ENCODE results near the gene NFASC.

Gene NFASC

DNA sequence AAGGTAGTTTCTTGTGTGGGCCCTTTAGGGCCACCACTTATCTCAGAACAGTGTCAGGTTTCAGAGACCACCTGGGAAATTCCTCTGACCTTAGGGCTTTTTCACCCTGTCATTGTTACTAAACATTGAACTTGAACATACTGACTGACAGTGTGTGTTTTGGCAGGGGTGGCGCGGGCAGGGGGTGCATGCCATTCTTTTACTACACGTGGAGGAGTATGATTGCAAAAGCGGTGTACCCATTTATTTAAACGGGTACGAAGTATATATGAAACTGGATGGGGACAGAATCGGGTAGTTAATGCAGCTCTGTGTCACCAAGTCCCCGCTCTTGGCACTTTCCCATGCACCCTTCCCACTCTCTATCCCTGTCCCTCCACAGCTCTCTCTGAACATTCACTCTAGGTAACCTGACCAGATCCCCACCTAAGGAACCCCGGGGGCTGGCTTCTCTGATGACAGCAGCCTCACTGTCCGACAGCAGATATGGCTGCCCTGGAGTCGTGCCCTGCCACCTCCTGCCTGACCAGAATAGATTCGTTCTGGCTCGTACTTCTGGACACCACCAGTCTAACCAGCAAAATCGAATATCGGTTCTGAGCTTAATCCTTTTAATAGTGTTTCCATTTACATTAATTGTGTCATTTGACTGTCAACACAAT, 51.3 kb downstream of the NFASC start:
- no peaks in the 10 kb centered on the region for H3K27me3 ChIP-seq (ENCODE audit: control insufficient read depth in 2 of 2, insufficient read depth in 2 of 2, low read length in 2 of 2)
- no peaks in the 10 kb centered on the region for H3K36me3 ChIP-seq (ENCODE audit: control insufficient read depth in 2 of 2, insufficient read depth in 2 of 2, low read length in 2 of 2)
- H3K4me3 ChIP-seq (ENCODE audit: low read length in 2 of 2): no peak overlapping the region
- H3K9ac ChIP-seq (ENCODE audit: low read depth in 1 of 2, low read length in 2 of 2): no peak overlapping the region
- H3K27ac ChIP-seq (ENCODE audit: low read depth in 2 of 2, low read length in 2 of 2): no peak overlapping the region
- peaks cover 0 to 7% of the 10 kb centered on the region in 2 donors for H3K4me1 ChIP-seq (ENCODE audit: control insufficient read depth in 2 of 2, insufficient read depth in 2 of 2, low read length in 2 of 2)
- H3K9me3 ChIP-seq (ENCODE audit: control insufficient read depth in 2 of 2, low read length in 2 of 2): peaks cover 0 to 3% of the 10 kb centered on the region in 2 donors

DNA sequence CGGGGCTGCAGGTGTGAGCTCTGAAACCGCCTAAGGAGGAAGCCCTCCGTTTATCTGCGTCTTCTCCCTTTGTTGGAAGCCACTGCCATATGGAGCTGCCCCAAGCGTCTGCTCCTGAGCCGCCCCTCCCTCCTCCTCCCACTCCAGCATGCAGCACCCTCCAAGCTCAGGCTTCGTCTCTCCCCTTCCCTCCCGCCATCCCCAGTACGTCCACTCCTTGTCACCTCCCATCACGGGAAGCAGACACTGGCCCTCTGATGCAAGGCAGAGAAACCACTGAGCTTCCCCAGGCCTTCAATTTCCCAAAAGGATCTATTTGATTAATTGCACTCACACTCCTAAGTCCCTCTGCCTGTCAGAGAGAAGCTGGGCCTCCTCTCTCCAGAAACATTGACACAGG, 52.5 kb downstream of the NFASC start:
- H3K36me3 ChIP-seq (ENCODE audit: control insufficient read depth in 2 of 2, insufficient read depth in 2 of 2, low read length in 2 of 2): no peaks in the 10 kb centered on the region
- no peak overlapping the region for H3K9ac ChIP-seq (ENCODE audit: low read depth in 1 of 2, low read length in 2 of 2)
- no peak overlapping the region for H3K27ac ChIP-seq (ENCODE audit: low read depth in 2 of 2, low read length in 2 of 2)
- H3K9me3 ChIP-seq (ENCODE audit: control insufficient read depth in 2 of 2, low read length in 2 of 2): no peaks in the 10 kb centered on the region
- H3K4me1 ChIP-seq (ENCODE audit: control insufficient read depth in 2 of 2, insufficient read depth in 2 of 2, low read length in 2 of 2): peaks cover 0 to 11% of the 10 kb centered on the region in 2 donors
- H3K27me3 ChIP-seq (ENCODE audit: control insufficient read depth in 2 of 2, insufficient read depth in 2 of 2, low read length in 2 of 2): no peaks in the 10 kb centered on the region
- no peak overlapping the region for H3K4me3 ChIP-seq (ENCODE audit: low read length in 2 of 2)

DNA sequence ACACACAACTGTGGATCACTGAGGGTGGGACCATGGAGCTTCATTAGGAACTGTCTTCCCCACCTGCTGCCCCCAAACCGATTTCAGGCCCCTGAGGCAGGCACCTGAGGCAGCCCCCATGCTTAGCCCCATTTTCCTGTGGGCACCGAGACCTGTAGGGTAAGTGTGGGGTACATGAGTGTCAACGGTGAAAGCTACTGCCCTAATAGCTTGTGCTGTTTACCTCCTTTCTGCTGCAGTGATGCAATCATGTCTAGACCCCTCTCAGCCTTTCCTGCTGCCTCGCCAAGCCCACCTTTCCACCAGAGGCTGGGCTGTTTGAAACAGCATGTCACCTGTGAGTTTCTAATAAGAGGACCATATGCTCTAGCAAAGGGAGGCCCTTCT, 53.0 kb downstream of the NFASC start:
- Histone ChIP-seq H3K27me3 (ENCODE audit: control insufficient read depth in 2 of 2, insufficient read depth in 2 of 2, low read length in 2 of 2) (no peaks in the 10 kb centered on the region), H3K9ac (ENCODE audit: low read depth in 1 of 2, low read length in 2 of 2) (no peak overlapping the region), H3K9me3 (ENCODE audit: control insufficient read depth in 2 of 2, low read length in 2 of 2) (no peaks in the 10 kb centered on the region), H3K4me1 (ENCODE audit: control insufficient read depth in 2 of 2, insufficient read depth in 2 of 2, low read length in 2 of 2) (peaks cover 0 to 11% of the 10 kb centered on the region in 2 donors), H3K36me3 (ENCODE audit: control insufficient read depth in 2 of 2, insufficient read depth in 2 of 2, low read length in 2 of 2) (no peaks in the 10 kb centered on the region), H3K27ac (ENCODE audit: low read depth in 2 of 2, low read length in 2 of 2) (no peak overlapping the region), H3K4me3 (ENCODE audit: low read length in 2 of 2) (no peak overlapping the region)

DNA sequence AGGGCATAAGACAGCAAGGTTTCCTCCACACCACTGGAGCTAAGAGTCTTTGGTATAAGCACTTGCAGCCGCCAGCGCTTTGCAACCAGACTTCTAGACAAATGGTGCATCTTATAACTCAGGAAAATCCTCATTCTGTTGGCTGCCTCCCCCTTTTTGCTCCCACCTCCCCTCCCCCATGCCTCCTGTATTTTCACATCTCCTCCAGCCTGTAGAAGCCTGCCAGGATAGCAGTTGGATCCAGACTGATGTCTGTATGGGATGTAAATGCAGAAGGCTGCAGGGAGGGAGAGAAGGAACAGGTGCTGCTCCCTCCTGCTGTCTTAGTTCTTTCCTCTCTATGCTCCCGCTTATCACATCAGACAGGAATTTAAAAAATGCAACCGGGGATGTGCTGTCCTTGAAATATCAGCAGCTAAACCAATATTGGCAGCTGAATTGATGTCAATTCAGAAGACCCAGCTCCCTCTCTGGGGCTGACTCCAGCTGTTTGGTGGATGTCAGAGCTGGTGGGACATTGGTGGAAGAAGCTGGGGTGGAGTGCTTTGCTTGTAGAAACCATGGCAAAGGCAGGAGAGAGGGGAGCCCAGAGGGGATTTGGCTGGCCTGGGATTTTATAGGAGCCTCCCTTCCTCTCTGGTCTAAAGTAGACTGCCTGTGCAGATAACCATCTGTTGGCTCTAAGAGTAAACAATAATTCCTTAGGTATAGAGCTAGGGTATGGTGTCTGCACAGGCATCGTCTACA, 53.5 kb downstream of the NFASC start:
- no peaks in the 10 kb centered on the region for H3K36me3 ChIP-seq (ENCODE audit: control insufficient read depth in 2 of 2, insufficient read depth in 2 of 2, low read length in 2 of 2)
- H3K4me3 ChIP-seq (ENCODE audit: low read length in 2 of 2): no peak overlapping the region
- H3K27me3 ChIP-seq (ENCODE audit: control insufficient read depth in 2 of 2, insufficient read depth in 2 of 2, low read length in 2 of 2): no peaks in the 10 kb centered on the region
- no peaks in the 10 kb centered on the region for H3K9me3 ChIP-seq (ENCODE audit: control insufficient read depth in 2 of 2, low read length in 2 of 2)
- H3K9ac ChIP-seq (ENCODE audit: low read depth in 1 of 2, low read length in 2 of 2): no peak overlapping the region
- H3K27ac ChIP-seq (ENCODE audit: low read depth in 2 of 2, low read length in 2 of 2): no peak overlapping the region
- peaks cover 0 to 11% of the 10 kb centered on the region in 2 donors for H3K4me1 ChIP-seq (ENCODE audit: control insufficient read depth in 2 of 2, insufficient read depth in 2 of 2, low read length in 2 of 2)

GRCh38 chr1:204925701-204926100, 55.0 kb downstream of the NFASC start:
- no peaks in the 10 kb centered on the region for H3K27me3 ChIP-seq (ENCODE audit: control insufficient read depth in 2 of 2, insufficient read depth in 2 of 2, low read length in 2 of 2)
- no peaks in the 10 kb centered on the region for H3K36me3 ChIP-seq (ENCODE audit: control insufficient read depth in 2 of 2, insufficient read depth in 2 of 2, low read length in 2 of 2)
- peaks cover 0 to 6% of the 10 kb centered on the region in 2 donors for H3K4me1 ChIP-seq (ENCODE audit: control insufficient read depth in 2 of 2, insufficient read depth in 2 of 2, low read length in 2 of 2)

GRCh38 chr1:204927673-204928641, 57.3 kb downstream of the NFASC start:
- no peaks in the 10 kb centered on the region for H3K9me3 ChIP-seq (ENCODE audit: control insufficient read depth in 2 of 2, low read length in 2 of 2)

More at GRCh38 chr1:204925701-204926100, 55.0 kb downstream of the NFASC start:
- Histone ChIP-seq H3K9ac (ENCODE audit: low read depth in 1 of 2, low read length in 2 of 2) (no peak overlapping the region), H3K27ac (ENCODE audit: low read depth in 2 of 2, low read length in 2 of 2) (no peak overlapping the region), H3K4me3 (ENCODE audit: low read length in 2 of 2) (no peak overlapping the region), H3K9me3 (ENCODE audit: control insufficient read depth in 2 of 2, low read length in 2 of 2) (no peaks in the 10 kb centered on the region)

DNA sequence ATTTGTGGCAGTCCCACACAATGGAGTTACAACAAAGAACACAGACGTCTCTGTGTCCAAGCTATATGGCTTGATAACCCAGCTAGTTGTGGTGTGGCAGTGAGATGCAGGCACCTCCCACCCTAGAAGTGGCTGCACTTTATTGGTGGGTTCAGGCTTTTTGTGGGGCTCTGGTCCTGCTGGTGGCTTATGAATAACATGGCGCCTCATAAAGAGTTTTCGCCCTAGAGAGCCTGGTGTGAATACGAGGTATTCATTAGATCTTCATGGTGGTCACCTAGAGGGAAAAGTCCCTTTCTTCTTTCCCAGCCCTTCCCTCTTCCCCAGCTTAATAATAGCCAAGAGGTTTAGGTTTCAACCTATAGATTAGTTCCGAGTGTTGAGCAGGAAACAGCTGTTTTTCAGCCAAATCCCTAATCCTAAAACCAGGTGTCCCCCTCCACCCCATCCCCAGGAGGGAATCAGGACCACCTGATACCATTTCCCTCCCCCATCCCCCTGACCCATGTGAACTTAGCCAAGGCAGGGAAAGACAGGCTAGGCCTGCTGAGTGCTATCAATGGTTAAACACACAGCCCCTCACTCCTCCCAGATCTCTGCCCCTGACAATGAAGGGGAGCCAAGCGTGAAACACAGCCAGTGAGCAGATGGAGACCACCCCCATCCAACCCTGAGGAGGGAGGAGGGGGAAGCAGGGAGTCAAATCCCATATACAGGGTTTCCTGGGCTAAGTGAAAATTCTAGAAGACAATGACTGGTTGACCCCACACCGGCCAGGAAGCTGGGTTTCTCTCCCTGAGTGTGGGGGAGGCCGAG, 58.2 kb downstream of the NFASC start:
- H3K27ac ChIP-seq (ENCODE audit: low read depth in 2 of 2, low read length in 2 of 2): no peak overlapping the region
- no peaks in the 10 kb centered on the region for H3K9me3 ChIP-seq (ENCODE audit: control insufficient read depth in 2 of 2, low read length in 2 of 2)
- H3K27me3 ChIP-seq (ENCODE audit: control insufficient read depth in 2 of 2, insufficient read depth in 2 of 2, low read length in 2 of 2): no peaks in the 10 kb centered on the region
- H3K4me1 ChIP-seq (ENCODE audit: control insufficient read depth in 2 of 2, insufficient read depth in 2 of 2, low read length in 2 of 2): peaks cover 0 to 4% of the 10 kb centered on the region in 2 donors
- H3K36me3 ChIP-seq (ENCODE audit: control insufficient read depth in 2 of 2, insufficient read depth in 2 of 2, low read length in 2 of 2): no peaks in the 10 kb centered on the region
- no peak overlapping the region for H3K9ac ChIP-seq (ENCODE audit: low read depth in 1 of 2, low read length in 2 of 2)
- H3K4me3 ChIP-seq (ENCODE audit: low read length in 2 of 2): no peak overlapping the region

More at GRCh38 chr1:204927673-204928641, 57.3 kb downstream of the NFASC start:
- Histone ChIP-seq H3K36me3 (ENCODE audit: control insufficient read depth in 2 of 2, insufficient read depth in 2 of 2, low read length in 2 of 2) (no peaks in the 10 kb centered on the region), H3K4me3 (ENCODE audit: low read length in 2 of 2) (no peak overlapping the region), H3K4me1 (ENCODE audit: control insufficient read depth in 2 of 2, insufficient read depth in 2 of 2, low read length in 2 of 2) (peaks cover 0 to 4% of the 10 kb centered on the region in 2 donors), H3K9ac (ENCODE audit: low read depth in 1 of 2, low read length in 2 of 2) (no peak overlapping the region), H3K27ac (ENCODE audit: low read depth in 2 of 2, low read length in 2 of 2) (no peak overlapping the region), H3K27me3 (ENCODE audit: control insufficient read depth in 2 of 2, insufficient read depth in 2 of 2, low read length in 2 of 2) (no peaks in the 10 kb centered on the region)

DNA sequence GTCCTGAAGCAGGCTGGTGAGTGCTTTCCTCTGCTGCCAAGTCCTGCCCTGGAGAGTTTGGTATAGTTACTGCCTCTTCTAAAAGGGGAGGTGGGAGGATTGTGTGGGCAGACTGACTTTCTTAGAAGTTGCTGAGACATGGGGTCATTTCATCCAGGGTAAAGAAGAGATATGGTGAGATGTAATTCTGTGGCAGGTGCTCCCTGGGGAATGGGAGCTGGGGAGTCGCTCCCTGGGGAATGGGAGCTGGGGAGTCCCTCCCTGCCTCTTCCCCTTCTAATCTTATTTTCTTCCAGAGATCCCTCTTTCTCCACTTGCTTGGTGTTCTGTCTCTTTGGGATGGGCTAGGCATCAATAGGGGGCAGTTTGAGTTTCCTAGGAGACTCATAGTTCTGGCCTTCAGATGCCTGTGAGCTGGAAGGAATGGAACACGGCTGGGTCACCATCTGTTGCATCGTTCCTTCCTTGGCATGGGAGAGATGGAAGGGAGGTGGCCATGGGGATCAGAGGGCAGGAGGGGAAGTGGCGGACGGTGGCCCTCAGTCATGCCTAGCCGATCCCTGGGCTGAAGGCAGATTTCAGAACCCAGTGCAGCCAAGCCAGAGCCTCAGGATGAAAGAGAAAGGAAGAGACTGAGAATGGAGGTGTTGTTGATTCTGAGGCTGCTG, 59.0 kb downstream of the NFASC start:
- Histone ChIP-seq H3K27ac (ENCODE audit: low read depth in 2 of 2, low read length in 2 of 2) (no peak overlapping the region), H3K36me3 (ENCODE audit: control insufficient read depth in 2 of 2, insufficient read depth in 2 of 2, low read length in 2 of 2) (no peaks in the 10 kb centered on the region), H3K9ac (ENCODE audit: low read depth in 1 of 2, low read length in 2 of 2) (no peak overlapping the region), H3K27me3 (ENCODE audit: control insufficient read depth in 2 of 2, insufficient read depth in 2 of 2, low read length in 2 of 2) (no peaks in the 10 kb centered on the region), H3K9me3 (ENCODE audit: control insufficient read depth in 2 of 2, low read length in 2 of 2) (no peaks in the 10 kb centered on the region), H3K4me3 (ENCODE audit: low read length in 2 of 2) (no peak overlapping the region), H3K4me1 (ENCODE audit: control insufficient read depth in 2 of 2, insufficient read depth in 2 of 2, low read length in 2 of 2) (peaks cover 0 to 4% of the 10 kb centered on the region in 2 donors)

- Histone ChIP-seq H3K27me3 (ENCODE audit: control insufficient read depth in 2 of 2, insufficient read depth in 2 of 2, low read length in 2 of 2) (peaks cover 0 to 2% of the 10 kb centered on the region in 2 donors), H3K4me3 (ENCODE audit: low read length in 2 of 2) (no peak overlapping the region), H3K9me3 (ENCODE audit: control insufficient read depth in 2 of 2, low read length in 2 of 2) (no peaks in the 10 kb centered on the region), H3K4me1 (ENCODE audit: control insufficient read depth in 2 of 2, insufficient read depth in 2 of 2, low read length in 2 of 2) (peaks cover 0 to 4% of the 10 kb centered on the region in 2 donors), H3K9ac (ENCODE audit: low read depth in 1 of 2, low read length in 2 of 2) (no peak overlapping the region), H3K36me3 (ENCODE audit: control insufficient read depth in 2 of 2, insufficient read depth in 2 of 2, low read length in 2 of 2) (no peaks in the 10 kb centered on the region), H3K27ac (ENCODE audit: low read depth in 2 of 2, low read length in 2 of 2) (no peak overlapping the region)
Observed at GRCh38 chr1:204930155-204930523, 59.5 kb downstream of the NFASC start.
